Astrocyte (in vitro differentiated cells and primary cell): ENCODE data around the gene CDK5RAP2. TPM values are rescaled to one million over a fixed set of nuclear protein-coding genes. Genes with fewer than 3 reads are reported as not detected.

Experiments
- DNase-seq: peaks from one replicate; pipeline ENCODE4 v3.0.0-alpha.2; 2010; ENCODE audit warnings: low read depth
- FAIRE-seq: peaks from 2 replicates; lab custom pipeline; 2011; peaks lifted over from hg19 to GRCh38; lab: Jason Lieb, UNC
- H2AFZ ChIP-seq: 2 replicates; pipeline ENCODE4 v1.6.0; 2012; ENCODE audit warnings: low read depth, low read length, inconsistent platforms
- H3K27ac ChIP-seq: 2 replicates; pipeline ENCODE4 v1.5.1; 2011; ENCODE audit warnings: low read depth, low read length, inconsistent platforms
- H3K27me3 ChIP-seq: 2 replicates; pipeline ENCODE4 v1.6.0; 2011; ENCODE audit warnings: low read length, inconsistent platforms; ENCODE audit not compliant: insufficient read depth
- H3K36me3 ChIP-seq: 2 replicates; pipeline ENCODE4 v1.5.1; 2011; ENCODE audit warnings: low read length, inconsistent platforms; ENCODE audit not compliant: insufficient read depth
- H3K4me1 ChIP-seq: 2 replicates; pipeline ENCODE4 v1.5.1; 2011; ENCODE audit warnings: low read length, inconsistent platforms; ENCODE audit not compliant: insufficient read depth
- H3K4me2 ChIP-seq: 2 replicates; pipeline ENCODE4 v1.6.0; 2012; ENCODE audit warnings: low read length, inconsistent platforms
- H3K4me3 ChIP-seq: 2 replicates; pipeline ENCODE4 v1.5.1; 2011; ENCODE audit warnings: low read depth, mild to moderate bottlenecking, low read length, inconsistent platforms; ENCODE audit not compliant: insufficient read depth
- H3K79me2 ChIP-seq: 2 replicates; pipeline ENCODE4 v1.6.0; 2012; ENCODE audit warnings: mild to moderate bottlenecking, low read length, inconsistent platforms; ENCODE audit not compliant: insufficient read depth
- H3K9ac ChIP-seq: 2 replicates; pipeline ENCODE4 v1.6.0; 2012; ENCODE audit warnings: mild to moderate bottlenecking, low read length, inconsistent platforms
- H3K9me3 ChIP-seq: 2 replicates; pipeline ENCODE4 v1.5.1; 2012; ENCODE audit warnings: low read depth, mild to moderate bottlenecking, low read length, inconsistent platforms; ENCODE audit not compliant: insufficient read depth
- H4K20me1 ChIP-seq: 2 replicates; pipeline ENCODE4 v1.6.0; 2012; ENCODE audit warnings: low read length, inconsistent platforms; ENCODE audit not compliant: insufficient read depth
- H3K27ac Mint-ChIP-seq: one replicate; pipeline ENCODE4 v1.8.0; 2021; ENCODE audit warnings: mild to moderate bottlenecking, mixed read lengths; ENCODE audit not compliant: unreplicated experiment
- H3K27me3 Mint-ChIP-seq: one replicate; pipeline ENCODE4 v1.8.0; 2021; ENCODE audit warnings: low read depth, mixed read lengths; ENCODE audit not compliant: unreplicated experiment
- H3K36me3 Mint-ChIP-seq: one replicate; pipeline ENCODE4 v1.8.0; 2021; ENCODE audit warnings: low read depth, mixed read lengths; ENCODE audit not compliant: unreplicated experiment
- H3K4me1 Mint-ChIP-seq: one replicate; pipeline ENCODE4 v1.8.0; 2021; ENCODE audit warnings: low read depth, mixed read lengths; ENCODE audit not compliant: unreplicated experiment
- H3K4me3 Mint-ChIP-seq: one replicate; pipeline ENCODE4 v1.8.0; 2021; ENCODE audit warnings: mild to moderate bottlenecking, moderate library complexity, mixed read lengths; ENCODE audit not compliant: unreplicated experiment
- H3K9me3 Mint-ChIP-seq: one replicate; pipeline ENCODE4 v1.8.0; 2021; ENCODE audit warnings: mild to moderate bottlenecking, mixed read lengths; ENCODE audit not compliant: unreplicated experiment
- EZH2 ChIP-seq: IDR thresholded peaks from 2 replicates; pipeline ENCODE4 v1.6.1; 2012; ENCODE audit warnings: mild to moderate bottlenecking, low read length, inconsistent platforms; ENCODE audit not compliant: insufficient read depth
- total RNA-seq: library from RNA; stranded (reverse); gene quantifications from 2 replicates; pipeline ENCODE4 v1.2.1, GENCODE V29; 2021
- TF ChIP-seq, protein P1 (sequence below): IDR thresholded peaks from 2 replicates; pipeline ENCODE4 v1.5.1; 2011; ENCODE audit warnings: low read depth, mild to moderate bottlenecking, inconsistent platforms, low read length, moderate library complexity; ENCODE audit not compliant: insufficient read depth

CDK5RAP2 gene
- total RNA-seq, 1 donor from 2014 or later: 36.3 TPM

DNA sequence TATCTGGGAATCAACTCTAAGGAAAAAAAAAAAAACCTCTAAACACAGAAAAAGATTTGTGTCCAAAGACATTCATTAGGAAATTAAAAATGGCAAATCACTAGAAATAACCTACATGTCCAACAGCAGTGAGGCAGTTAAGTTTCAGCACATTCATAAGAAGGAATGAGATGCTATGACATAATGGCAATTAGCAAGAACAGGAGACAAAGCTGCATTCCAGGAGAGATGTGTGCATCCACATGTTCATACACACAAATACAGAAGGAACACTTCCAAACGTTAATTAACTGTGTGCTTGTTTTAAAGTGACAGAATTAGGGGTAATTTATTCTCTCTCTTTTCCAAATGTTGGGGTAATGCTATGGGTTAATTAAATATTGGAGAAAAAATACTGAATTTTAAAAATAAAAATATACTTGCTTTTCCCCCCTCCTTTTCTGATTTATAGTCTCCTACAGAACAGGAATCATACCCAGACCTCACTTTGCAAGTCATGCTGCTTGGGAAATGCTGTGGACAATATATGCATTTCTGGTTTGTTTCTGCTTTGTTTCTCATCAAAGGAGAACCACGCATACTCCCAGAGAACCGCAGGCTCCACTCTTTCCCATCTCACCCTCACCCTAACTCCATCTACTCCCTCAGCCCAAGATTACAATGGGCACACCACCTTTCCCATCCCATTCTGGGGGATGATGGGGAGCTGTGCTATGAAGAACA is 114.1 kb downstream of the CDK5RAP2 start:
- Histone ChIP-seq H3K27ac (no peak overlapping the region), H3K9me3 (no peaks in the 10 kb centered on the region), H3K4me3 (no peak overlapping the region), H3K79me2 (no peaks in the 10 kb centered on the region), H3K36me3 (peaks cover 6% of the 10 kb centered on the region), H3K4me2 (no peak overlapping the region), H3K27me3 (no peaks in the 10 kb centered on the region), H3K9ac (no peak overlapping the region), H3K4me1 (no peaks in the 10 kb centered on the region), H4K20me1 (no peaks in the 10 kb centered on the region), H2AFZ (no peak overlapping the region)
- TF ChIP-seq, protein P1, sequence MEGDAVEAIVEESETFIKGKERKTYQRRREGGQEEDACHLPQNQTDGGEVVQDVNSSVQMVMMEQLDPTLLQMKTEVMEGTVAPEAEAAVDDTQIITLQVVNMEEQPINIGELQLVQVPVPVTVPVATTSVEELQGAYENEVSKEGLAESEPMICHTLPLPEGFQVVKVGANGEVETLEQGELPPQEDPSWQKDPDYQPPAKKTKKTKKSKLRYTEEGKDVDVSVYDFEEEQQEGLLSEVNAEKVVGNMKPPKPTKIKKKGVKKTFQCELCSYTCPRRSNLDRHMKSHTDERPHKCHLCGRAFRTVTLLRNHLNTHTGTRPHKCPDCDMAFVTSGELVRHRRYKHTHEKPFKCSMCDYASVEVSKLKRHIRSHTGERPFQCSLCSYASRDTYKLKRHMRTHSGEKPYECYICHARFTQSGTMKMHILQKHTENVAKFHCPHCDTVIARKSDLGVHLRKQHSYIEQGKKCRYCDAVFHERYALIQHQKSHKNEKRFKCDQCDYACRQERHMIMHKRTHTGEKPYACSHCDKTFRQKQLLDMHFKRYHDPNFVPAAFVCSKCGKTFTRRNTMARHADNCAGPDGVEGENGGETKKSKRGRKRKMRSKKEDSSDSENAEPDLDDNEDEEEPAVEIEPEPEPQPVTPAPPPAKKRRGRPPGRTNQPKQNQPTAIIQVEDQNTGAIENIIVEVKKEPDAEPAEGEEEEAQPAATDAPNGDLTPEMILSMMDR: no peak
- TF ChIP-seq EZH2: no peak
- Mint-ChIP-seq H3K27me3 (no peaks in the 10 kb centered on the region), H3K36me3 (peaks cover 8% of the 10 kb centered on the region), H3K27ac (no peak overlapping the region), H3K4me3 (no peak overlapping the region), H3K9me3 (no peaks in the 10 kb centered on the region), H3K4me1 (no peaks in the 10 kb centered on the region)
- no peak for DNase-seq
- FAIRE-seq: no peak

DNA sequence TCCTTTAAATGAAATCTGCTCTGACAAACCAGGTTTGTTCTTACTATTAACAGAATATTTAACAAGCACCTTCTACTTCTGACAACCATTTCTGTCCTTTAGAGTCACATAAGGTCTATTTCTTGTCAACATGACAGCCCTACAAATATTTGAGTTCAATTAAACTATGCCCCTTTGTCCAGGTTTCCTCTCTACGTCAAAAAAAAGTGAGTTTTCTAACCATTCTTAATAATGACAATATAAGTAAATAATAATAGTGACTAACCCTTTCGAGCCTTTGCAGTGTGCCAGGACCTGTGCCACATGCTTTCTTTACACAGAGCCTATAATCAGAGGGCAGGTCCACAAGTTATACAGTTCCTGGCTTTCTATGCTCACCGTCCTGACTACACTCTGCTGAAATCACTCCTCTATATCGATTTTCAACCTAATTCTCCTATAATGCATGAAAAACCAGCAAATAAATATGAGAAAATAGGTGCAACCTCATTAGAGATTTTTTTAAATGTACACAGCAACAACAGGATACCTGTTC is 115.0 kb downstream of the CDK5RAP2 start:
- TF ChIP-seq, protein P1: no peak
- no peak for TF ChIP-seq EZH2
- no peaks in the 10 kb centered on the region for H3K9me3 ChIP-seq
- no peak for DNase-seq
- no peaks in the 10 kb centered on the region for H3K4me1 ChIP-seq
- no peak overlapping the region for H3K4me3 ChIP-seq
- peaks cover 8% of the 10 kb centered on the region for H3K36me3 Mint-ChIP-seq
- H3K27ac ChIP-seq: no peak overlapping the region
- no peak overlapping the region for H3K4me2 ChIP-seq
- H3K79me2 ChIP-seq: no peaks in the 10 kb centered on the region
- H3K27me3 ChIP-seq: no peaks in the 10 kb centered on the region
- no peak overlapping the region for H2AFZ ChIP-seq
- no peaks in the 10 kb centered on the region for H3K27me3 Mint-ChIP-seq
- no peaks in the 10 kb centered on the region for H4K20me1 ChIP-seq
- H3K9ac ChIP-seq: no peak overlapping the region
- no peak overlapping the region for H3K27ac Mint-ChIP-seq
- no peak for FAIRE-seq
- H3K4me3 Mint-ChIP-seq: no peak overlapping the region
- H3K36me3 ChIP-seq: peaks cover 5% of the 10 kb centered on the region
- H3K4me1 Mint-ChIP-seq: no peaks in the 10 kb centered on the region
- no peaks in the 10 kb centered on the region for H3K9me3 Mint-ChIP-seq
